Esophagus squamous epithelium (tissue), 5 donors: Measurements from ENCODE around the gene SUSD2. TPM values are rescaled to one million over a fixed set of nuclear protein-coding genes. Genes with fewer than 3 reads are reported as not detected.
A peak's percentile ranks its signal among the peaks of the same experiment; 100 is the strongest.
"Not testable (repeated sequence)": the region's sequence is repeated elsewhere in the genome, so short reads cannot be mapped to it uniquely, and the experiment has no call there.

Experiments
- DNase-seq: peaks from one replicate; lab custom pipeline; 2025; lab: John Stamatoyannopoulos, UW
- H3K27ac ChIP-seq, 4 donors: fragments of 200-600 bp; sonication (generic); one replicate each; pipeline ENCODE4 v1.5.1; 2016 to 2019; ENCODE audit warnings: mild to moderate bottlenecking in 1 of 4
- H3K27me3 ChIP-seq, 4 donors: fragments of 200-600 bp; sonication (generic); 1 replicate in 3 of 4; 2 replicates in 1 of 4; pipeline versions ENCODE4 v1.5.1 to v1.6.0; 2017 to 2021; ENCODE audit warnings: antibody characterized with exemption in 1 of 4
- H3K36me3 ChIP-seq, 3 donors: fragments of 200-600 bp; sonication (generic); one replicate each; pipeline ENCODE4 v1.5.1; 2016 to 2019
- H3K4me1 ChIP-seq, 3 donors: fragments of 200-600 bp; sonication (generic); one replicate each; pipeline ENCODE4 v1.5.1; 2017 to 2019
- H3K4me3 ChIP-seq, 4 donors: fragments of 200-600 bp; sonication (generic); 1 replicate in 3 of 4; 2 replicates in 1 of 4; pipeline ENCODE4 v1.5.1; 2016 to 2019; ENCODE audit warnings: mild to moderate bottlenecking in 2 of 4, moderate library complexity in 1 of 4
- H3K9me3 ChIP-seq, 3 donors: fragments of 200-600 bp; sonication (generic); one replicate each; pipeline ENCODE4 v1.5.1; 2016 to 2019
- CTCF ChIP-seq, 6 experiments: fragments of 450-650 bp in 4 of 6; fragments of 200-600 bp in 2 of 6; sonication (generic) in 2 of 6; IDR thresholded peaks; one replicate each; pipeline ENCODE4 v1.5.1; 2016 to 2019; ENCODE audit warnings: antibody characterized with exemption in 6 of 6, mild to moderate bottlenecking in 4 of 6, moderate library complexity in 4 of 6
- POLR2A ChIP-seq, 4 donors: fragments of 450-650 bp; IDR thresholded peaks; one replicate each; pipeline ENCODE4 v1.6.1; 2017; ENCODE audit warnings: antibody characterized with exemption in 4 of 4, mild to moderate bottlenecking in 4 of 4, moderate library complexity in 3 of 4
- WGBS, 2 donors: methylation state at CpG; one replicate each; pipeline ENCODE4 v1.1.5; 2018; 5-methylcytosine and 5-hydroxymethylcytosine counted together
- intact Hi-C: fragments of 100-400 bp; cut with DNase I; formaldehyde crosslinking; loops from one replicate; pipeline ENCODE4 v1.15.0; 2022
- total RNA-seq, 4 donors: library from RNA; depleted of rRNA; stranded (reverse); fragments of >200 nt; gene quantifications; one replicate each; pipeline ENCODE4 v1.1.0, GENCODE V29; 2016
- donor health status: DM: yes; HTN: yes; CAD: no.

SUSD2 gene
- total RNA-seq, 4 donors from 2014 or later, result 1.1 to 2.5 (median 1.6) TPM

- Histone ChIP-seq H3K27me3 (no peaks in the 10 kb centered on the region), H3K9me3 (no peaks in the 10 kb centered on the region), H3K4me1 (peaks cover 11 to 44% (median 19%) of the 10 kb centered on the region in 3 donors), H3K27ac (no peak overlapping the region), H3K4me3 (no peak overlapping the region), H3K36me3 (no peaks in the 10 kb centered on the region)
- intact Hi-C loops, result no loop called here
- DNase-seq, result no peak
- WGBS, 2 donors, result 79 to 88% methylated on average over 8 of the region's 8 CpGs
- peak in 1 of 6 experiments; percentile 22 for TF ChIP-seq CTCF (IDR thresholded peaks at IDR 0.05)
- TF ChIP-seq POLR2A (IDR thresholded peaks at IDR 0.05), result no peak
Observed at GRCh38 chr22:24205438-24206195, 24.3 kb downstream of the SUSD2 start.

DNA sequence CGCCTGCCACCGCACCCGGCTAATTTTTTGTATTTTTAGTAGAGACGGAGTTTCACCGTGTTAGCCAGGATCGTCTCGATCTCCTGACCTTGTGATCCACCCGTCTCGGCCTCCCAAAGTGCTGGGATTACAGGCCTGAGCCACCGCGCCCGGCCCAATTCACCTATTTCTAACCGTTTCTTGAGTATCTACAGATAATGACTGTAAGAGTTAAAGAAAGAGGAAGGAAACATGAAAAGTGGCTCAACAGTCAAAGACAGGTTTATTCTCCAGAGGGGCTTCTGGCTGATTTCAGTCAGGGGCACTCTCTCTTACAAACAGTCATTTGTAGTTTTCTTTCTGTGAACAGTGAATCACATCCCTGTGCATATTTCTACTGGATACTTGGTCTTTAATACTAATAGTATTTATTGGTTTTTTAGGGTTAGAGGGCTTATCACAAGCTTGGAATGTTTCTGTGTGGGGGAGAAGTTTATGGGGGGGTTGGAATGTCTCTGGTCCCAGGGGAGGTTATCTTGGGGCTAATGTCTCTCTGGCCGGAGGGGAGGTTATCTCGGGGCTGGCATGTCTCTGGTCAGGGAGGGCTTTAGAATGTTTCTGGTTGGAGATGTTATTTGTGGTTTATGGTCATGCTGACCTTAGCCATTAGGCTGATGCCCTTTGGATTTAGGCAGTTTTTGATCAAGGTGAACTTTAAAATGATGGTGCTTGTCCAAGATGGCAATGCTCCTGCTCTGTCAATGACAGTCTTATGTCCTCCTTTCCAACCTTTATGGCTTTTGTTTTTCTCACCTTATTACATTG is 25.4 kb downstream of the SUSD2 start:
- 81 to 83% methylated on average over 10 to 15 of the region's 15 CpGs for WGBS, 2 donors
- intact Hi-C loops, H3K4me3 ChIP-seq, H3K27me3 ChIP-seq, H3K9me3 ChIP-seq, DNase-seq, H3K36me3 ChIP-seq: not testable (repeated sequence)
- H3K4me1 ChIP-seq, result peaks cover 11 to 47% (median 19%) of the 10 kb centered on the region in 3 donors
- H3K27ac ChIP-seq, result peak overlapping the region in 3 of 4 donors; percentile 83 to 88 (median 86)

- Histone ChIP-seq H3K36me3 (no peaks in the 10 kb centered on the region), H3K4me3 (no peak overlapping the region), H3K27ac (peak overlapping the region; percentile 74 to 88 (median 84)), H3K9me3 (no peaks in the 10 kb centered on the region), H3K27me3 (no peaks in the 10 kb centered on the region), H3K4me1 (peaks cover 11 to 47% (median 19%) of the 10 kb centered on the region in 3 donors)
- no peak for DNase-seq
- 30 to 46% methylated on average over 6 to 8 of the region's 8 CpGs for WGBS, 2 donors
- intact Hi-C loops, result no loop called here
- no peak for TF ChIP-seq POLR2A (IDR thresholded peaks at IDR 0.05)
Observed at GRCh38 chr22:24207264-24208011, 26.2 kb downstream of the SUSD2 start.

- Histone ChIP-seq H3K27me3 (no peaks in the 10 kb centered on the region), H3K36me3 (no peaks in the 10 kb centered on the region), H3K9me3 (no peaks in the 10 kb centered on the region), H3K4me3 (no peak overlapping the region), H3K27ac (peak overlapping the region; percentile 74 to 88 (median 84)), H3K4me1 (peaks cover 11 to 47% (median 19%) of the 10 kb centered on the region in 3 donors)
- WGBS, 2 donors, result 3 to 4% methylated on average over 2 of the region's 2 CpGs
- TF ChIP-seq CTCF (IDR thresholded peaks at IDR 0.05), result no peak
- TF ChIP-seq POLR2A (IDR thresholded peaks at IDR 0.05), result no peak
- DNase-seq, result no peak
- intact Hi-C loops, result no loop called here
Observed at GRCh38 chr22:24208012-24208749, 26.9 kb downstream of the SUSD2 start.

GRCh38 chr22:24209016-24209415 is 27.7 kb downstream of the SUSD2 start:
- no peaks in the 10 kb centered on the region for H3K27me3 ChIP-seq
- peaks cover 11 to 47% (median 19%) of the 10 kb centered on the region in 3 donors for H3K4me1 ChIP-seq
- DNase-seq, result no peak
- intact Hi-C loops, result no loop called here
- WGBS, 2 donors, result 72 to 81% methylated on average over 3 of the region's 3 CpGs
- TF ChIP-seq POLR2A (IDR thresholded peaks at IDR 0.05) (no peak), CTCF (IDR thresholded peaks at IDR 0.05) (no peak)
- no peak overlapping the region for H3K4me3 ChIP-seq
- no peaks in the 10 kb centered on the region for H3K9me3 ChIP-seq
- no peaks in the 10 kb centered on the region for H3K36me3 ChIP-seq
- H3K27ac ChIP-seq, result peak overlapping the region in 2 of 4 donors; percentile 83 to 86
